Activated T-cell treated with anti-CD3 and anti-CD28 coated beads for 4 hours (primary cell): ENCODE measurements around the gene SLC7A7.
"Not testable (repeated sequence)": the region's sequence is repeated elsewhere in the genome, so short reads cannot be mapped to it uniquely, and the experiment has no call there.

Source experiments
- DNase-seq: peaks from one replicate; pipeline ENCODE4 v3.0.0-alpha.2; 2020

SLC7A7 gene

DNA sequence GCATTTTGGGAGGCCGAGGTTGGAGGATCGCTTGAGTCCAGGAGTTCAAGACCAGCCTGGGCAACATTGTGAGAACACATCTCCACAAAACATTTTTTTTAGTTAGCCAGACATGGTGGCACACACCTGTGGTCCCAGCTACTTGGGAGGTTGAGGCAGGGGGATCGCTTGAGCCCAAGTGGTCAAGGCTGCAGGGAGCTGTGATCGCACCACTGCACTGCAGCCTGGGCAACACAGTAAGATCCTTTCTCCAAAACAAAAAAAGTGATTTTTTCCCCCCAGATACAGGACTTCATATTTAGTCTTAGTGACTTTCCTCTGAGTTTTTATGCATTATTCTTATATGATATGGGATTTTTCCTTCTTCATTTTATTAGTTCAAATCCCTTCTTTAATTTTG lies 28.6 kb downstream of the SLC7A7 start:
- DNase-seq: no peak

DNA sequence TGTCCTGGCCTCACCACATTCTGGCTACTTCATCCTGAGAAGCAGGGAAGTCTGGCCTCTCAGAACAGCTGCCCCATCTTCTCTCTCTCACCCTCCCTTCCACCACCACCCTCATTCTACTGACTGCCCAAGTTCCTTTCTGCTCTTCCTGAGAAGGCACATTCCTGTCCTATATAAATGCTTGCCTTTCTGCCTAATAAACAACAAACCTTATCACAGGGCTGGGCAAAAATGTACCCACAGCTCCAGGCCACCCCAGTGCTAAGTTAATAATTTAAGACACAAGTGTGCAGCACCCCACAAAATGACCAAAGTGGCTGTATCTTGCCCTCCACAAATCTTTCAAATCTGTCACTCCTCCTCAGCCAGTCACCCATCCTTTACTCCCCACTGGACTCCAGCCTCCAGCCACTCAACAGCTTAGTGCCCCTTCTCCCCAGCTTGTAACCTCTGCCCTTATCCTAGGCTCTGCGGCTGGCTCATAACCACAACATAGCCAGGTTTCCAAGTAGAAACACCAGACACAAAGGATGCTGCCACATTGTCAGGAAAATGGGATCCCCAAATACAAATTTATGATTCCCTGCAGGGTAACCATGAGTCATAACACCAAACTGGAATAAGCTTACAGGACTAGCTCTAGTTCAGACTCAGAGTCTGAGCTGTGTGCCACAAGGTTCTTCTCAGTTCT lies 33.8 kb downstream of the SLC7A7 start:
- no peak for DNase-seq

GRCh38 chr14:22780941-22781300 lies 34.3 kb downstream of the SLC7A7 start:
- DNase-seq: no peak

GRCh38 chr14:22780105-22780679 lies 35.0 kb downstream of the SLC7A7 start:
- DNase-seq: no peak

DNA sequence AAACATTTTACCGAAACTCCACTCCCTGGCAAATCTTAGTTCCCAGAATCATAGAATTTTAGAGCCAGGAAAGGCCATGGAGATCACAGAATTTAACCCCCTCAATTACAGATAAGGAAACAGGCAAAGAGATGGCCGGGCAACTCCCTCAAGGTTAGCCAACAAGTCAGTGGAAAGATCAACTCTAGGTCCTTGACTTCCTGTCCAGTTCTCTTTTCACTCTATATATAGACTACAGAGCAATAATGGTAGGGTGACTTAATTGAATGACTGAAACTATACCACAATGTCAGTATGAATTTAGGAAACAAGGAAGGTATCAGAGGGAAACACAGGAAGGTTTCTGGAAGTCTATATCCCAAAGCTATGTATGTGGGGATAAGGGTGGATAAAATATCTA lies 37.2 kb downstream of the SLC7A7 start:
- DNase-seq: no peak

DNA sequence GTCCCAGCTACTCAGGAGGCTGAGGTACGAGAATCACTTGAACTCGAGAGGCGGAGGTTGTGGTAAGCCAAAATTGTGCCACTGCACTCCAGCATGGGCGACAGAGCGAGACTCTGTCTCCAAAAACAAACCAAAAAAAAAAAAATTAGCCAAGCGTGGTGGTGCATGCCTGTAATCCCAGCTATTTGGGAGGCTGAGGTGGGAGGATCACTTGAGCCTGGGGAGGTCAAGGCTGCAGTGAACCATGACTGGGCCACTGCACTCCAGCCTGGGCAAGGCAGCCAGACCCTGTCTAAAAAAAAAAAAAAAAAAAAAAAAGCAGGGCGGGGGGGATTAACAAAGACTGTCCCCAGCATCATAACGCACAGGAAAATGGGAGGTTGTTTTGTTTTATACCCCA lies 38.4 kb downstream of the SLC7A7 start:
- DNase-seq: not testable (repeated sequence)

GRCh38 chr14:22776215-22776614 lies 39.0 kb downstream of the SLC7A7 start:
- DNase-seq: no peak

GRCh38 chr14:22774011-22774706 lies 41.1 kb downstream of the SLC7A7 start:
- DNase-seq: no peak

DNA sequence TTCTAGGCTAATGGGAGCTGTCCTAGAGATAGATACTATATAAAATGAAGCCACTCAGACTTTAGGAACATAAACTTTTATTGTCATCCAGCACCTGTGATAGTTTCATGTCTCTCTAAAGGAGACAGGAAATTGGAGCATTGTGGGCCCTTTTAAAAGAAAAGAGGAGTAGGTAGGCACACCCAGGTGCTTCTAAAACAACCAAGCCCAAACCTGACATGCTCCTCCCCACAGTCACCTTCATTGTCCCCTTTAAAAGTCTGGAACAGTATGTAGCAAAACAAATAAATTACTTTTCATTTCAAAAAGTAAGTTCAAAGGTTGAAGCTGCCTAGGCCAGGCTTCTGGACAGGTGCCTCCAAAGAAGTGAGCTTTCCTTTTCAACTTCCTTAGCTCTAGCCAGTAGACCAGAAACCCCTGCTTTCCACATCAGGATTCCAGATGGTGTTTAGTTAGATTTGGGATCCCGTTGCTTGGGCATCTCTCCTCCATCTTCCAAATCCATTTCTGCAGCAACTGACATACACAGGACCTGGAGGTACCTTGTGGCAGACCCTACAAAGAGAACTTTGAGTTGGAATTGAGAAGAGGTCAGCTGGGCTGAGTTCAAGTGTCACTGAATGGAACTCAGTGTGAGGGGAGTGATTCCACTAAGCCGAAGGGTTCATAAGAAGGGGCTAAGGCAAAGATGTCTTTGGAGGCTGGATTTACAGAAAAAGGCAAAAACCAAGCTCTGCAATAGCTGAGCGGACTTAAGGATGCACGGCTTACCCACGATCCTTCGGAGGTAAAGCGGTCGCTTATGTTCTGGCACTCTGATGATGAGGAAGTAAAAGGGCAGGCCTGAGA lies 41.8 kb downstream of the SLC7A7 start:
- DNase-seq: no peak

DNA sequence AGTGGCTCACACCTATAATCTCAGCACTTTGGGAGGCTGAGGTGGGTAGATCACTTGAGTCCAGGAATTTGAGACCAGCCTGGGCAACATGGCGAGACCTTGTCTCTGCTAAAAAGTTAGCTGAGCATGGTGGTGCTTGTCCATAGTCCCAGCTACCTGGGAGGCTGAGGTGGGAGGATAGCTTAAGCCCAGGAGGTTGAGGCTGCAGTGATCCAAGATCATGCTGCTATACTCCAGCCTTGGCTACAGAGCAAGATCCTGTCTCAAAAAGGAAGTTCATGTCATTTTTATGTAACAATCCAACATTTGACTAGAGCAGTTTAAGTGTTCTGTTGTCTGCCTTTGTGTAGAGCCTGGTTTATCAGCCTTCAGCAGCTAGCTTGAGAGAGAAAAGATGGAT lies 42.5 kb downstream of the SLC7A7 start:
- no peak for DNase-seq

- DNase-seq: no peak
Measured at GRCh38 chr14:22770481-22771187, 44.6 kb downstream of the SLC7A7 start.

- DNase-seq: no peak
Measured at GRCh38 chr14:22769369-22769768, 45.9 kb downstream of the SLC7A7 start.

GRCh38 chr14:22768947-22769346 lies 46.3 kb downstream of the SLC7A7 start:
- DNase-seq: no peak

GRCh38 chr14:22767323-22767589 lies 48.0 kb downstream of the SLC7A7 start:
- no peak for DNase-seq

DNA sequence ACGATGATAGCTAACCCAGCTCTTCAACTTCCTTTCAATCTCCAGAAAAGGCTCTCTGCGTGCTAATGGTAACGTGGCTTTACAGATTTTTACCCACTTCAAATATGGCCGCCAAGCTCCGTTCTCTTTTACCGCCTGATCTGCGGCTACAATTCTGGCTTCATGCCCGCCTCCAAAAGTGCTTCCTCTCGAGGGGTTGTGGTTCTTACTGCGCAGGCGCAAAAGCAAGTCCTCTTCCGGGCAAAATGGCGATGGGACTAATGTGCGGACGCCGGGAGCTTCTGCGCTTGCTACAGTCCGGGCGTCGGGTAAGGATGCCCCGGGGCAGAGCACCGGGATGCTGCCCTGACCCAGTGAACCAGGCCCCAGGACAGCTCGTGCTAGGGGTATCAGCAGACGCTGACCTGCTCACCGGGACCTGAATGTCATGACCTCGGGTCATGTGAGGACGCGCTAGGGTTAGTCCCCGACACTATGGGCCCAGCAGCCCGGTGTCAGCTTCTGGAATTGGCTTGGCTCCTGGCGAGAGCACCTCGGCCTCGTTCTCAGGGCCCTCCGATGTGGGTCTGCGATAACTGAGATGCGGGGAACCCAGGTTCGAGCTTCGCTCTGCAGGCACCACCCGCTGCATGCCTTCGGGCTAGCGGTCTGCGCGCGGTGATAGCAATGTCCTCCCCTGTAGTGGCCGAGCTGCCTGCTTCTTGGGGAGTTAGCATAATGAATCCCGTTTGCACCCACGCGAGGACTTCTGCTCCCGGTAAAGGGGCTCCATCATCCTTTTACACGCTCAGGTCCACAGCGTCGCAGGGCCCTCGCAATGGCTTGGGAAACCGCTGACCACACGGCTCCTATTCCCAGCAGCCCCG lies 48.5 kb downstream of the SLC7A7 start, which contains the start of gene OXA1L:
Gene OXA1L (plus strand): TSS at position 232 of the 866 bp plus-strand sequence. CDS start 14 bp downstream, at position 246.
- peak; percentile 89 for DNase-seq

GRCh38 chr14:22764382-22764781 lies 50.9 kb downstream of the SLC7A7 start:
- DNase-seq: no peak

- DNase-seq: no peak
Measured at GRCh38 chr14:22761734-22762133, 53.5 kb downstream of the SLC7A7 start.

DNA sequence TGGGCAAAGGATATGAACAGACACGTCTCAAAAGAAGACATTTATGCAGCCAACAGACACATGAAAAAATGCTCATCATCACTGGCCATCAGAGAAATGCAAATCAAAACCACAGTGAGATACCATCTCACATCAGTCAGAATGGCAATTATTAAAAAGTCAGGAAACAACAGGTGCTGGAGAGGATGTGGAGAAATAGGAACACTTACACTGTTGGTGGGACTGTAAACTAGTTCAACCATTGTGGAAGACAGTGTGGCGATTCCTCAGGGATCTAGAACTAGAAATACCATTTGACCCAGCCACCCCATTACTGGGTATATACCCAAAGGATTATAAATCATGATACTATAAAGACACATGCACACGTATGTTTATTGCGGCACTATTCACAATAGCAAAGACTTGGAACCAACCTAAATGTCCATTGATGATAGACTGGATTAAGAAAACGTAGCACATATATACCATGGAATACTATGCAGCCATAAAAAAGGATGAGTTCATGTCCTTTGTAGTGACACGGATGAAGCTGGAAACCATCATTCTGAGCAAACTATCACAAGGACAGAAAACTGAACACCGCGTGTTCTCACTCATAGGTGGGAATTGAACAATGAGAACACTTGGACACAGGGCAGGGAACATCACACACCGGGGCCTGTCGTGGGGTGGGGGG lies 57.1 kb downstream of the SLC7A7 start:
- not testable (repeated sequence) for DNase-seq

DNA sequence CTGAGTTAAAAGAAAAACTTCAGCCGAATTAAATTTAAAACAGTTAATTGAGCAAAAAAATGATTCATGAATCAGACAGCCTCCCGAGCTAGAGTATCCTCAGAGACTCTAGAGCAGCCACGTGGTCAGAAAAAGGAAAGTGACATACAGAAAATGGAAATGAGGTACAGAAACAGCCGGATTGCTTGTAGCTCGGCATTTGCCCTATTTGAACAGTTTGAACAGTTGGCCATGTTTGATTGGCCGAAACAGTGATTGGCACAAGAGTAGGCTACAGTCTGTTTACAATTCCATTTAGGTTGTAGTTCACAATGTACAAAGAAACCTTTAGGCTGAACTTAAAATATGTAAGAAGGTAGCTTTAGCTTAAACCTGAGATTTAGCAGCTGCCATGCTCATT lies 61.6 kb downstream of the SLC7A7 start:
- no peak for DNase-seq

DNA sequence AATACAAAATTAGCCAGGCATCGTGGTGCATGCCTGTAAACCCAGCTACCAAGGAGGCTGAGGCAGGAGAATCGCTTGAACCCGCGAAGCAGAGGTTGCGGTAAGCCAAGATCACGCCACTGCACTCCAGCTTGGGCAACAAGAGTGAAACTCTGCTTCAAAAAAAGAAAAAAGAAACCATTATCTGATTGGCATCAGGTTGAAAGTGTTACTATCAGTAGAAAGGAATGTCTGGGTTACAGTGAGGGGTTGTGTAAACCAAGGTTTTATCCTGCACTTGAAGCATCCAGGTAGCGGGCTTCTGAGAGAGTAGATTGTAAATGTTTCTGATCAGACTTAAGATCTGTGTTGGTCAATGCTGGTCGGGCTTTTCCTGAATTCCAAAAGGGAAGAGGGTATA lies 62.8 kb downstream of the SLC7A7 start:
- no peak for DNase-seq

GRCh38 chr14:22748631-22749068 lies 66.6 kb downstream of the SLC7A7 start:
- no peak for DNase-seq
